ENCODE results near the gene GLDN.

DNA sequence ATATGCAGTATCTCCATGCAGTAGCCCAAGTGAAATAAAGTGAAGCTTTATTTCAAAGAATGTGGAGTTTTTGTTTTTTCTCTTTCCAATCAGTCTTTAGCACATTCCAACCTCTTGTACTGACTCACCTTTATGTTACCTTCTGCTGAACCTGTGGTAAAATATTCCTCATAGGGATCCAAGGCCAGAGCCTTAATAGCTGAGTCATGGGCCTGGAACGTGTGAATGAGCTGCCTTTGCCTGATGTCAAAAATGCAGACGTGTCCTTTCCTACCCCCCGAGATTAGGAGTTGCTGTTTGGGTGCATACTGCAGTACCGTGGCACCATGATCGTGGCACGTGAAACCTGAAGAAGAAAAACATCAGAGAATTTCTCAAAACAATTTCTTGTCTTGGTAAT is 108.5 kb downstream of the GLDN start:
- TF ChIP-seq, protein P1, sequence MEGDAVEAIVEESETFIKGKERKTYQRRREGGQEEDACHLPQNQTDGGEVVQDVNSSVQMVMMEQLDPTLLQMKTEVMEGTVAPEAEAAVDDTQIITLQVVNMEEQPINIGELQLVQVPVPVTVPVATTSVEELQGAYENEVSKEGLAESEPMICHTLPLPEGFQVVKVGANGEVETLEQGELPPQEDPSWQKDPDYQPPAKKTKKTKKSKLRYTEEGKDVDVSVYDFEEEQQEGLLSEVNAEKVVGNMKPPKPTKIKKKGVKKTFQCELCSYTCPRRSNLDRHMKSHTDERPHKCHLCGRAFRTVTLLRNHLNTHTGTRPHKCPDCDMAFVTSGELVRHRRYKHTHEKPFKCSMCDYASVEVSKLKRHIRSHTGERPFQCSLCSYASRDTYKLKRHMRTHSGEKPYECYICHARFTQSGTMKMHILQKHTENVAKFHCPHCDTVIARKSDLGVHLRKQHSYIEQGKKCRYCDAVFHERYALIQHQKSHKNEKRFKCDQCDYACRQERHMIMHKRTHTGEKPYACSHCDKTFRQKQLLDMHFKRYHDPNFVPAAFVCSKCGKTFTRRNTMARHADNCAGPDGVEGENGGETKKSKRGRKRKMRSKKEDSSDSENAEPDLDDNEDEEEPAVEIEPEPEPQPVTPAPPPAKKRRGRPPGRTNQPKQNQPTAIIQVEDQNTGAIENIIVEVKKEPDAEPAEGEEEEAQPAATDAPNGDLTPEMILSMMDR (IDR thresholded peaks at IDR 0.05) = no peak
- TF ChIP-seq ZFX (IDR thresholded peaks at IDR 0.05; ENCODE audit: borderline replicate concordance) = no peak

Data from 22Rv1 (cell line).